HG02938 (cell line): ENCODE measurements around the gene THOC5.

Experiments used
- ATAC-seq: cut with Tn5 transposase; IDR thresholded peaks from one replicate; pipeline ENCODE4 v1.9.1; 2021; ENCODE audit warnings: mild to moderate bottlenecking, moderate library complexity; ENCODE audit not compliant: unreplicated experiment

Gene THOC5

DNA sequence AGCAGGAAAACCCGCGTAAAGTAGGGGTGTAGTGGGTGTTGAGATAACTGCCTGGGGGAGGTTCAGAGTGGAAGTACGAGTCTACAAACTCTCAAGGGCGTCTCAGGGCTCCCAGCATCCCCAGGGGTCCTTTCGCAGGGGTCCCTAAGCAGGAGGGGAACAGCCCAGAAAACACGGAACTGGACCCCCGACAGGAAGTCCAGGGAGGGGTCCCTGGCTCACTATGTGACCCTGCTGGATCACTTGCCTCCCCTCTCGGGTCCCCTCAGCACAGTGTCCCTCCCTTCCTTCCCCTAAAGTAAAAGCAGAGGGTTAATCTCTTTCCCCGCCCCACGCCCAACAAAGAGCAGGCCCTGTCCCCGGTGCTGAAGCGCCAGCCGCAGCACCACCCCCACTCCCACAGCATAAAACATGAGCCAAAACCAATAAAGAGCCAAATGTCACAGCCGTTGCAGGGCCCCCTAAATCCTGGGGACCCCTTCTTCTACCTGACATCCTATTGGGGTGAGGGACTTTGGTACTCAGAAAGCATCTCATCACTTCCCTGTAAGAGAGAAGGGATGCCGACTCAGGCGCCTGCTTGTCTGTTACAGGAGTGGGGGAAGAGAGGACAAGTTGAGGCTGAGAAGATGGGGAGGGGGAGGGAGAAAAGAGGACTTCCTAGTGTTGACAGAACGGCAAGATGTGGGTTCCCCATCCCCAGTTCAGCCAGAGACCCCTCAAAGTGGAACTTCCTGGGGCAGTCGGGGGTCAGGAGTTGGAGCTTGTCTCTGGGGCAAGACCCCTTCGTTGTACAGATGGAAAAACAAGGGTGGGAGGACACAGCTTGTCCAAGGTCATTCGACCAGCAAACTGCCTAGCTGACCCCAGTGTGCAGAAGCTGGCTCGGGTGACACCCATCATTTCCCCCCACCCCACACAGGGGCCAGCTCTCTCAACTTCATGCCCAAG lies 75.0 kb downstream of the THOC5 start:
- ATAC-seq: no peak

DNA sequence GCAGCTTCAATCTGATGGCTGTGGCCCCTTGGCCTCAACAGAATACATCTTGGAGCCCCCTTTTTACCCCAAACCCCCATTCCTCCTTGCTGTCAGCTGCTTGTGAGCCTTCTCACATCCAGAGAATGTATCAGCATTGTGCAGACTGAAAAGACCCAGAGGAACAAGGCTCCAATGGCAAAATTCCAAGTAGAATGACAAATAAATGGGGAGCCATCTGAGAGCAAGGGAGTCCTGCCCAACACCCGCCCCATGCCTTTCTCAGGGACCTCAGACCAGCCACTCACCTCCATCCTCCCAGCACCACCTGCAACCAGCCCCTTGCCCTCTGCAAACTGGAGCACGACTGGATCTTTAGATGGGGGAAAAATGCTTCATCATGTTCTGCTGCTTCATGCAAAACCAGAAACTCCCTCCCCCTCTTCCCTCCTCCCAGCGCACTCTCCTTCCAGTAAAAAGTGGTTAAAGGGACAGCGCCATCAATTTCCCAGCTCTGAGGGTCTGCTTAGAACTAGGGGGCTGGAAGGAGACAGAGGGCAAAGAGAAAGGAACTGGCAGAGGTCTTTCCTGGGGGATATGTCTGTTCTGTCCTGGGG lies 75.7 kb downstream of the THOC5 start:
- ATAC-seq: no peak

DNA sequence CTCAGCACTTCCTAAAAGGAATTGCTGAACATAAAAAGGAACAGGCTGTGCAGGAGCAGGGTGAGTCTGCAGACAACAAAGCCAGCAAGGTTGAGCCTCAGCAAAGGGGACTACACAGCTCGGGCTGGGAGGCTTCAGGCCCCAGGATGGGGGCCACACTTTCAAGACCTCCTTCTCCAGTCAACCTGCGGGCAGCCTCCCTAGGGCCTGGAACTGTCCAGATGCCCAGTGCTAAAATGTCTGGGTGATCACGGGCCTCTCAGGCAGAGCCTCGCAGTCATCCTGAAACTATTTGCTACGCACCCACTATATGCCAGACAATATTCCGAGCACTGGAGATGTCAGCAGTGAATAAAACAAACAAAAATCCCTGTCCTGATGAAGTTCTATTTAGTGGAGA lies 77.4 kb downstream of the THOC5 start:
- no peak for ATAC-seq

DNA sequence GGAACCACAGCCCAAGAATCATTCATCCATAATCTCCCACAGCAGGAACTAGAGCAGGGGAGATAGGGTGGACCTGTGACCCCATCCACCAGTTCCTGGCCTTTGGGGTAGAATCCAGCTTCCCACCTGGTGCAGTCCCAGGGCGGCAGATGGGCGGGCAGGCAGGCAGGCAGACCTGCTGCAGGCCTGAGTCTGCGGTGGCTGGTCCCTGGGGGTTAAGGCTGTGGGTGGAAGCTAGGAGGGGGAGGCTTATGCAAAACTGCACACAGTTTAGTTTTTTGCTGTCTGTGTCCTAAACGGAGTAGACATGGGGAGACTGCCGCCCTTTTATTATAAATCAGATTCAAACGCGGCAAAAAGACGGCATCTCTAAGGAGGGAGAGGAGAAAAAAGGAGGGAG lies 78.0 kb downstream of the THOC5 start:
- ATAC-seq: no peak

DNA sequence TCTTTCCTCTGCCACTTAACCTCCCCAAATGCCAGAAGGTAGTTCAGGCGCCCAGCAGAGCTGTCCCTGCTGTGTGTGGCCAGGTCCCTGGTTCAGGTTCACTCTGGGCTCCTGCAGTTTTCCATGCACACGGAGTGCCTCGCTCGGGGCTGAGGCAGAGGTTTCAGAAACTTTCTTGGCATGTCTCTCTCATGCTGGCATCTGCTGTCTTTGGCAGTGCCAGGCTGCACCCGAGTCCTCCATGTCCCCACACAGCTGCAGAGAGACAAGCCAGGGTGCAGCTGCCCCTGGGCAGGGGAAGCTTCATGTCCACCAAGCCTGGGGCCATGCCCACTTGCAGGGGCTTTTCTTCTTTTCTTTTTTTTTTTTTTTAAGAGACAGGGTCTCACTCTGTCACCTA lies 80.6 kb downstream of the THOC5 start:
- no peak for ATAC-seq

DNA sequence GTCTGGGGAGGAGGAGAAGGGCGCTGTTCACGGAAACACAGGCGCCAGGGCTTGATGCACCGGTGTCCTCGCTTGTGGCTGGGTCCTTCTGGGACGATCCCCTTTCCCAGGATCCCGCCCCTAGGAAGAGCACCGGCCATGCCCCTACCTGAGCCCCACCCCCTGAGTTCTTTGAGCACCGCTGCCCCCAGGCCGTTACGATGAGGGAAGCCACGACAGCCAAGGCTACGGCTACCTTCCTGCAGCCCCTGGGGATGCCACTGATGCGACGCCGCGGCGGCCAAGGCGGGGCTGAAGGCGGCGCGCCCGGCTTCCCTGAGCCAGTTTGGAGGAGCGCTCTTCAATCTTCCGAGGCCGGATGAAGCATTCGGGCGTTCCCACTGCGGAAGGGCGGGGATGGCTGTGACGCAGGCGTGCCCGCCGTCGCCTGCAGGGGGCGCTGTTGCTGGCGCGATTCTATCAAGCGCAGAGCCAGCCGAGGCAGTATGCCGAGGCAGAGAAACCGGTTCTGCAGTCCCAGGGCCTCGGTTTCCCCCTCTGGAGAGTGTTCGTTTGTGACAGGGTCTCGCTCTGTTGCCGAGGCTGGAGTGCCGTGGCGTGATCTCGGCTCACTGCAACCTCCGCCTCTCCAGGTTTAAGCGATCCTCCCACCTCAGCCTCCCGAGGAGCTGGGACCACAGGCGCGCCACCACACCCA lies 83.2 kb downstream of the THOC5 start:
- ATAC-seq: no peak

DNA sequence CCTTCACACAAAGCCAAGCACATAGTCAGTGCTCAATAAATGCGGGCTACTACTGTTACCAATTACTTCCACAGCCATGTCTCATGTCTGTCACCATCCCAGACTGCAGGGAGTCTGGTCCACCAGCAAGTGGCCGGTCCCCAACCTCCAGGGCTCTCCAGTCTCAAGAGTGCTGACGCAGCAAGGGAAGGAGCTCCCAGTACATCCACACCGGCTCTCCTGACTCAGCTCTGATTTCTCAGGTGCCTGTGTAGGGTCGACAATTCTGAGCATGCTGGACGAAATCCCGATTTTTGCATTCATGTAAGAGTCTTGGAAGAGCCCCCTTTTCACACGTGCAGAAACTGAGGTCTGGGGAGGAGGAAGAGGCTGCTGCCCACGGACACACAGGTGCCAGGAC lies 83.8 kb downstream of the THOC5 start:
- ATAC-seq: no peak

DNA sequence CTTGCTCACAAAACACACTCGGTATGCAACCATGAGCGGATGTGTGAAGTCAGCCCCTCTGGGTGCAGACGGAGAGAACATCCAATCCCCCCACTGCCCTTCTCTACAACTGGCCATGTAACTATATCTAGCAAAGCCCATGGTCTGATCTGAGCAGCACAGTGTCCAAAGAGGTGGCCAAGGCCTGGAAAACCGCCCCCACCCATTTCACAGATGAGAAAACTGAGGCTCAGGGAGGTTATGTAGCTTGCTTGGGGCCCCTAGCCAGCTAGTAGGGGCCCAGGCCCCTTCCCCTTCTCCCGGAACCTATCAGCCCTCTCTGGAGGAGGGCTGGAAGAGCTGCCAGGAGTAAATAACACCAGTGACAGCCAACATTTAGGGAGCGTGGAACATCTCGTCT lies 89.0 kb downstream of the THOC5 start:
- ATAC-seq: no peak

DNA sequence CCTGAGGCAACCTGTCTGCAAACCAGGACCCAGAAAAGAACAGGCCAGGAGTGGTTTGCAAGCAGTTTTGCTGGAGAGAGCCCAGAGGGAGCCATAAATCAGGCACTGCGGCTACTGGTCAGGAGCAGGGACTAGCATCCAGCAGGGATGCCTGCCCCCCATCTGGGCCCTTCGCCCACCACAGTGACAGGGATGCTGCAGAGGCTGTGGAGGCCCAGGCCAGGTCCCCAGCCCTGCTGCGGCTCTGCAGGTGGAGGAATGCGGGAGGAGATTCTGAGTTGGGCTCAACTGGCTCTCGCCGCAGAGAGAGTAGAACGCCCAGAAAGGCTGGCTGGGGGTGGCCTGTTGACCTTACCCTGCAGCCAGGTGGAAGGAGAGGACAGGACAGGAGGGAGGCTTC lies 89.9 kb downstream of the THOC5 start:
- ATAC-seq: no peak

DNA sequence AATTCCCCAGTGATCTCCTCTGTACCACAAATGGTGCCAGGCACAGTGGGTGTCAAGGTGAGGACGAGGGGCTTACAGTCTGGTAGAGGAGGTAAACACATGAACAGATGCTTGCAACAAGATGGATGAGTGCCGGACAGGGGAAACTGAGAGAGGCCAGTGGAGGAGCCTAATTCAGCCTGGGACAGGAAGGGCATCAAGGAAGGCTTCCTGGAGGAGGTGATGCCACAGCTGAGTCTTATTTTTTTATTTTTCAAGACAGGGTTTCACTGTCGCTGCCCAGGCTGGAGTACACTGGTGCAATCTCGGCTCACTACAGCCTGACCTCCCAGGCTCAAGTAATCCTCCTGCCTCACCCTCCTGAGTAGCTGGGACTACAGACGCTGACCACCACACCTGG lies 92.3 kb downstream of the THOC5 start:
- ATAC-seq: no peak

DNA sequence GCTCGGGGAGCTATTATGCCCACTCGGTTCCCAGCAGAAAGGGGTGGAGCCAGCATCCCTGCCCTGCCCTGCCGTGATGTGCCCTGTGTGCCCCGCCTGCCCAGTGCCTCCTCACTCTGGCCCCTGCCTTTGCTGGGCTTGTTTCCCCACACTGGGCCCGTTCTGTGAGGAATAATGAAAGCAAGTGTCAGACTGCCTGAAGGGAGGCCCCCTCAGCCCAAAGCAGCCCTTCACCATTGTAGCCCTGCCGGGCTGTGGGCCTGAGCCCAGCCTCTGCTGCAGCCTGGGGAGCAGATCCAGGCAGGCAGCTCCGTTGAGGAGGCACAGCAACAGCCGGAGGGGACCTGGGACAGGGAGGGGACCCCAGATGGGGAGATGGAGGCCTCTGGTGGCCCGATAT lies 93.8 kb downstream of the THOC5 start:
- ATAC-seq: no peak

DNA sequence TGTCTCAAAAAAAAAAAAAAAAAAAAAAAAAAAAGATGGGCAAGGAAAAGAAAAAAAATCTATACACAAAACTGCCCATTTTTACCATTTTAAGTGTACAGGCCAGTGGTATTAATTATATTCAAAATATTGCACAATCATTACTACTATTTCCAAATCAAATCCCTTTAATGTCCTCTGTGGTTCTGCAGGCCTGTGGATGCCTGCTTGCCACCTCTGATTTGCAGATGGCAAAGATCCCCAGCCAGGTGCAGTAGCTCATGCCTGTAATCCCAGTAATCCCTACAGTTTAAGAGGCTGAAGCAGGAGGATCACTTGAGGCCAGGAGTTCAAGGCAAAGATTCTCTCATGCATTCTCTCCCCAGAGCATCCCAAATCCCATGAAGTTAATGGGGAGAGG lies 95.0 kb downstream of the THOC5 start:
- no peak for ATAC-seq

DNA sequence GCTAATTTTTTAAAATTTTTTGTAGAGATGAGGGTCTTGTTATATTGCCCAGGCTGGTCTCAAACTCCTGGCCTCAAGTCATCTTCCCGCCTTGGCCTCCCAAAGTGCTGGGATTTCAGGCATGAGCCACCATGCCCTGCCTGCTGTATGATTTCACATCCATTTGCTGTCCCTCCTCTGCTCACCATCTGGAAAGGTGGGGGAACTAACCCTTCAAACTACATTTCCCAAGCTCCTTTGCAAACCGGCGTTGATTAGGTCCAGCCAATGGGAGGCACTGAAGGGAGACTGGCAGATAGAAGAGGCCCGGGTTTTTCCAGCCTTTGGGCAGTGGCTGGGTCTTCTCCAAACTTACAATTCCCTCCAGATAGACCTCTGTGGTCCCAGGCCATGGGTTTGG lies 95.8 kb downstream of the THOC5 start:
- ATAC-seq: no peak

DNA sequence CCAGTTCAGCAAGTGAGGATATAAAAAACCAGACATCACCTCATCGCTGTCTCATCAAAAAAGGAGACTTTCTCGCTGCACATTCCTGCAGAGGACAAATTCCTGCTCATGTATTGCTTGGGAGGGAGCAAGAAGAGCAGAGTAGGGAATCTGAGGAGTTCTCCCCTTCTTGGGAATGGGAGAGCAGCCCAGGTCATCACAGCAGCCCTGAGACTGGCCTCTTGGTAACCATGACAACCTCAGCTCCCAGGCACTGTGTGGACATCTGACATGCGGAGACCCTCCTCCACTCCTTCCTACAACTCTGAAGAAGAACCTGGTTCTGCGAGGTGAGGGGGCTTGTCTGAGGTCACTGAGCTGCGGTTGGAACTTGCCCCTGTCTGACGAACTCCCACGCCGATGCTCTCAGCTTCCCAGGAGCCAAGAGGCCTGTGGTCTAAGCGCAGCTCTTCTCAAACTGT lies 97.3 kb downstream of the THOC5 start:
- ATAC-seq: no peak
